Measurements from ENCODE around the gene PXK. TPM values are rescaled to one million over a fixed set of nuclear protein-coding genes. Genes with fewer than 3 reads are reported as not detected.

Gene PXK
- polyA plus RNA-seq, 1 donor = 17.7 TPM

DNA sequence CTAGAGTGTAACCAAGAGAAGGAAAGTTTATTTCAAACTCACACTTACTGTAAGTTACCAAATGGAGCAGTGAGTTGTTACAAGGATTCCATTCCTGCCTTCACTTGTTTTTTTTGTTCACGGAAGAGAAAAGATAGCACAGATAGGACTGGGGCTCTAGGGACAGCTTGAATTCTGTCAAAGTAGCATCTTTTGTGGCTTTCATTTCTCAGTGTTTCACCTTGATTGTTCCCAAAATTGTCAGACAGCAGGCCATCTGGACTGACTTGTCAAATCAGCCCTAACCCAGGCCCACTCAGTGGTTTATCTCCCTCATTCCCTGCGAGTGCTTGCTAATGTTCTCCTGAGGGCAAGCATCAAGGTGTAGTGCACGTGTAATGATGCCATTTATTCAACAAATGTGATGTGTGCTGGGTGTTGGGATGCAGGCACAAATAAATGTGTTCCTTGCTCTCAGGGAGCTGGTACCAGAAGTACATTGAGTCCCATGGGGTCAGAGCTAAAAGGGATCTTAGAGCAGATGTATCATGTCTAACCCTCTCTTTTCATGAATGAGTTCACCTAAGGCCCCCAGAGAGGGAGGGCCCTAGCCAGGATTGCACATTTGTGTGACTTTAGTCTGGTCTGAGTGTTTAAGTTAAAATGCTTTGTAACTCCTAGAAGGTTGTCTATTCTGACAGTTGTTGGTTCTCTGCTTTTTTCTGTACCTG is 51.8 kb downstream of the PXK start:
- no peak for DNase-seq

DNA sequence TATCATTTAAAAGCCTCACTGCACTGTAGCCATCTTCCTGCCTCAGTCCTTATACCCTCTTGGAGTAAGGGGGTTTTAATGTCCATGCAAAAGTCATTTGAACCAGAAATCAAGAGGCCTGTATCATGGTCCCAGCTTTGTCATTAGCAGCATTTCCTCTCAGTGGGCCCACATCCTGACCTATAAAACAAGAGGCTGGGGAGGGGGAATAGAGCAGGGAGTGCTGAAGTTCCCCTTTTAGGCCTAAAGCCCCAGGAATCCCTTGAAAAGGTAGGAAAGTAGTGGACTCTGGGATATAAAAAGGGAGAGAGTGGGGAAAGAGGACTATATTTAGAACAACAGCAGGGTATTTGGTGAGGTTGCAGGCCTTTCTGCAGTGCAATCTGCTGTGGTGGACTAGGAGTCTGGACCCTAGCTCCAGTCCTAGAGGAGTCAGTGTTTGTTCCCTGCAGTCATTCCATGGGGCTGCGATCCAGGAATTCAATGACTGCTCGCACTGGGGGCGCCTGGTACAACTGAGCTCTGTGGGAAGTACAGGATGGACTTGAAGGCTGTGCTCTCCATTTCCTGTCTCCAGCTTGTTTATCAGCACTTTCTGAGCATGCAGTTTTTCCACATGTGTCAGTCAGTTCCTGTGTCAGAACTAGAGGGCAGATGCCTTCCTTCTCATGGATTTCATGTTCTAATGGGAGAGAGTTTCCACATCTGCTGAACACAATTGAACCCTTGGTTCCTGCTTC is 54.1 kb downstream of the PXK start:
- peak; percentile 12 for DNase-seq

GRCh38 chr3:58387650-58388546 is 55.2 kb downstream of the PXK start:
- peak; percentile 26 for DNase-seq

DNA sequence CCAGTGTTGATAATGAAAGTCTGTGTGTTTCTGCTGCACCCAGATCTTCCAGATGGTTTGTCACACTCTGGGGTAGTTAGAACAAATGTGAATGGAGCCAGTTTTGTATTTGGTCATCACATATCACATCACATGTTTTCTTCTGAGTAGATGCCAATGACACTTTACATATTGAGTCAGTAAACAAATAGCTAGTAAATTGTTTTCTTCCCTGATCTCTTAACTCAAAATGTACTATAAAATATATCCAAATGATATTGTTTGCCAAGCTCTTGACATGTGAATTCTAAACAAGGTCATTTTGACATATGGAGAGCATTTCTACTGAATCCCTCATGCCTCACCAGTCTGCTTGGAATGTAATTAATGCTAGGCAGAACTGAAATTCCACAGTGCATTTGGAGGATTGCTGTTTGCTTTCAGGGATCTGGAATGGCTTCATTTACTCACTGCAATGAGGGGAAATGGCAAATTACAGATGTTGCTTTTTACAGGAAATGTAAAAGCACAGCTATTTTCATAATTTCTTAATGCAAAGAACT is 55.9 kb downstream of the PXK start:
- peak; percentile 15 for DNase-seq

- DNase-seq = no peak
Measured at GRCh38 chr3:58391156-58391865, 58.6 kb downstream of the PXK start.

DNA sequence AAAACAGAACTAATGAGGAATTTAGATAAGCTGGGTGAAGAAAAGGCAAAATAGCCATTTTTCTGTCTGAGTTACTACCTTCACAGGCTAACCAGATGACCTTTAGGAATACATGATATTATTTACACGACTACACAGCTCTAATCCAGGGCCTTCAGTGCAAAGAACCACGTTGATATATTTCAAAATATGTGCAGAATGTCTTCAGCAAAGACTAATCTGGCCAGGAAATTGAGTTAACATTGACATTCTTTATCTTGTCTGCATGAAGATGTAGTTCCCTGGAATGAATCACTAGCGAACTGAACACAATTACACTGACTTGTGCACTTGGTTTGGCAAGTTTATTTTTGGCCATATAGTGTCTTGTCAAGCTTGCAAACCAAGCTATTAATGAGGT is 59.5 kb downstream of the PXK start:
- no peak for DNase-seq

GRCh38 chr3:58394339-58394738 is 61.6 kb downstream of the PXK start:
- DNase-seq = no peak

- no peak for DNase-seq
Measured at GRCh38 chr3:58398669-58399333, 66.1 kb downstream of the PXK start.

DNA sequence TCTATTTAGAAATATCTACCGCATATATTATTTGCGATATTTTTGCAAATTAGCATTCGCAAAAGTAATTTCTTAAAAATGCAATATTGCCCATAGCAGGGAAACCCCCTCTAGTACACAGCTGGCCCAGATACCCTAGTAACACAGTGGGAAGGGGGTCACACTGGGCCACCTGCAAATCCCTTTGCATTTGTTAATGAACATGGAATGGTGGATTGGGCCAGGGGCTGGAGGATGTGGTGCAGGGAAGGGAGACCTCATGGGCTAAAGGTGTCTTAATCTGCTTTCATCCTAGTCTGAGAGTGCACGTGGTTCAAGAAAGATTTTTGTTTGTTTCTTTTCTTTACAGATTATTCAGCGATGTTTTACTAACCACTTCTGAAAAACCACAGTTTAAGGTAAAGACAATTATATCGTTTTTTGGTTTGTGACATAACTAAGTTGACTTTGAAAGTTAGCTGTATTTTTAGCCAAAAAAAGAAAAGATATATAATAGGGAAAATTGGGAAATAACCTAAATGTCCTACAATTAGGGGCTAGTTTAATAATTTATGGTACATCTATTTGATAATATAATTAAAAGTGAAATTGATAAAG is 70.9 kb downstream of the PXK start:
- no peak for DNase-seq

DNA sequence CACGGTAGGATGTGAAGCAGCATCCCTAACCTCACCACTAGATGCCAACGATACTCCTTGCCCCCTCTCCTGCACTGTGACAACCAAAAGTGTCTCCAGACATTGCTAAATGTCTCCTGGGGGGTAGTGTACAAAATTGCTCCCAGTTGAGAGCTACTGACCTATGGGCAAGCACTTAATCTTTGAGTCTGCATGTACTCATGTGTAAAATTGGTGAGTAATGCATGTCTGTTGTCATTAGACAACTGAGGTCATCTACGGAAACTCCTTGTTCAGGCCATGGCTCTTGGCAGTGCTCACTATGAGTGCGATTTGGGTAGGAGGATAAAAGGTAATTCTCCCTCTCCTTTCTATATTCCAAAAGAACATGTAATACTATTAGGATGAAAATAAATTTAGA is 71.7 kb downstream of the PXK start:
- DNase-seq = no peak

DNA sequence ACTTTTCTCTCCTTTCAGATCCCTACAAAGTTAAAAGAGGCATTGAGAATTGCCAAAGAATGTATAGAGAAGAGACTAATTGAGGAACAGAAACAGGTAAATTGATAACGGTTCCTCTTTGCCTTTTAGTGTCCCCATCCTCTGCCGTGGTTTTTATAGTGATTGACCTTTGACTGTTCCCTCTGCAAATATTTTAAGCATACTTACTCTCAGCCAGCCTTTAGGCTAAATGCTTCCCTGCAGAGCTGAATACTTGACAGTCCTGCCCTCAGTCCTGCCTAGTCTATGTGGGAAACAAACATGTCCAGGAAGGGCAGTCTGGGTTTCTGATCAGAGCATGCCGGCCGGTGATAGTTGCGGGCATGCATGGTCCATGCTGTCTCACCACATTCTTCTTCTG is 76.2 kb downstream of the PXK start:
- no peak for DNase-seq

GRCh38 chr3:58409663-58410062 is 77.0 kb downstream of the PXK start:
- DNase-seq = no peak

GRCh38 chr3:58411036-58411435 is 78.3 kb downstream of the PXK start:
- no peak for DNase-seq

DNA sequence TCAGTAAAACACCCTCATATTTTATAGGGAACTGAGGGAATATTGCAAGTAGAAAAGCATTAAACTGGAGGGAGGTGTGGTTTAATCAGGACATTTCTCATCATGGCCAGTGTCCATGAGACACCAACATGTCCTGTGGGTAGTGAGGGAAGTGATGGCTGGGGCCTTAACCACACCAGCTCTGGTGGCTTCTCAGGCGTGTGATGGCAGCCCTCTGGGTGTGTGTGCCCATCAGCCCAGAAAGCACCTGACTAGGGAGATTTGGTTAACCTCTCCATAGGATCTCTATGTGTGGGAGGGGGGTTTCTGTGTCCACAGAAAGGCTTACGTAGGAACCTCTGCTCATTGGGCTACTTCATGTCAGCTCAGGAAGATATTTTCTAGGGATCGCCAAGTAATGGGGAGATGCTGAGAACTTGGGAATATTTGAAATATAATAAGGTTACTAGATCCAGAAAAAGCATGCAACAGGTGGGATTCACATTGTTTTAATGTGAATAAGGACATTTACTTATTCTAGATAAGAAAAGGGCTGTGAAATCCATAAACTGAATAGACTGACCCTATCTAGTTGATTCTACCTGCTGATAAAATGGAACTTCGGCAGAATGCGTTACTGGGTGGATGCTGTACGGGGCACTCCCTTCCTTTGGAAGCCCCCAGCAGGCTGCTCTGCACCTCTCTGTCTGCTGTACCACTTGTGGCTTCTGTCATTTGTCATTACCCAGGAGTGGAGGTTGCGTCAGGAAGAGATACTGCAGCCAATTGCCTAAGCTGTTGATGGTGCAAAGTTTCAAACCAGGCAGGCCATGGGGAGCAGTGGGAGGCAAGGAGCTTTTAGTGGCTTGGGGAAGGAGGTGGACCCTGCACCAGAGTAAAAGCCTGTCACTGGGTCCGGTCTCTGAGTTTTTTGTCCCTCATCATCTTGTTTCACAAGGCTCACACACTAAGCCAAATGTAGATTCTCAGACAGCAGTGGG is 79.4 kb downstream of the PXK start:
- no peak for DNase-seq

GRCh38 chr3:58414538-58415197 is 82.0 kb downstream of the PXK start:
- peak; percentile 38 for DNase-seq

GRCh38 chr3:58416191-58416590 is 83.5 kb downstream of the PXK start:
- no peak for DNase-seq

DNA sequence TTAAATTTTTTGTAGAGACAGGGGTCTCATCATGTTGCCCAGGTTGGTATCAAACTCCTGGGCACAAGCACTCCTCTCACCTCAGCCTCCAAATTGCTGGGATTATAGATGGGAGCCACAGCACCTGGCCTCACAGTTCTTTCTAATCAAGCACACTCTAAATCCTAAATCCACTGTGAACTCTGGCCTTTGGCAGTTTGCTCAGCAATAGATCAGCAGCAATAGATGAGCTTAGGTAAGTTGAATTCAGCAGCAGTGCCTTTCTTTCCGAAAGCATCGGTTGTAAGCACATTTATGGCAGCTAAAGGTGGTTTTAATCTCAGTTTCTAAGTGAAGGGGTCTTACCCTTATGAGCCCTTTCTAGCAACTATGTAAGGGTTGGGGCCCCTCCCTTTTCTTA is 84.4 kb downstream of the PXK start:
- no peak for DNase-seq

GRCh38 chr3:58418227-58418626 is 85.5 kb downstream of the PXK start:
- DNase-seq = no peak

DNA sequence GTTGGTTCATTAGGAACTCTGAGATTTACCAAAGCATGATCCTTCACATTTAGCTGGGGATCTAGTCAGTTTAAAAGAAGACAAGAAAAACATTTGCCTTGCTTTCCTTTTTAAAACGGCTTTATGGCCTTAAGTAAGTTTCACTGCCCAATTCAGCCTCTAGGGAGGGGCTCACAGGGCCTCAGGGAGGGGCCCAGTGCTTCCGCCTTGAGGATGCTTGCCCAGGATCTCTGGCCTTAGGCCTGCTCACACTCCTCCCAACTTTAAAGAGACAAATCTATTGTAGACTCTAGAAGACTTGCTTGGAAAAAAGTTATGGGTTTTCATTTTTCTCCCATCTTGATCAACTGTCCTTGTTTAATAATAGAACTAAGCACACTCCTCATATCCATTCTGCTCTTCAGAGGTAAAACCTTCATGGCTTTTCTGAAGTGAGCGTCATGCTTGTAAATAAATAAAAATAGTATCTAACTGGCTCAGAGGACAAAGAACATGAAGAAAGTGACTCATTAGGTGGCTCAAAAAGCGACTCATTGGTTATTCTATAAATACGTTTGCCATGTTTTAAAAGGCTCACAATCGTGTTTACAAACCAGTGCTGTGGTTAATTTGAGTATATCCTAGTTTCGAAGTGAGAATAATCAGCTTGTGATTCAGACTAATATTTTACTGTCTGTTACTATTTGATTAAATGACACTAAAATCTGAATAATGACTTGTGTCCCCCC is 87.3 kb downstream of the PXK start:
- peak; percentile 42 for DNase-seq

All from hindlimb muscle (tissue), 1 donor.